Epidermal melanocyte (primary cell): ENCODE measurements around the gene MAZ.

Experiments
- DNase-seq: peaks from one replicate; pipeline ENCODE4 v3.0.0; 2011; ENCODE audit warnings: low spot score; ENCODE audit not compliant: insufficient read length

MAZ gene

GRCh38 chr16:29809031-29809747 is 2.9 kb downstream of the MAZ start:
- DNase-seq, result no peak

- no peak for DNase-seq
Observed at GRCh38 chr16:29809850-29810698, 3.7 kb downstream of the MAZ start.

GRCh38 chr16:29810699-29811169 is 4.4 kb downstream of the MAZ start:
- DNase-seq, result no peak

- peak; percentile 97 for DNase-seq
Observed at GRCh38 chr16:29811170-29811895, 5.0 kb downstream of the MAZ start.

- DNase-seq, result no peak
Observed at GRCh38 chr16:29811896-29812665, 5.8 kb downstream of the MAZ start, which contains the start of gene PRRT2. Gene PRRT2, plus strand, starts transcription at chr16:29812193. Its CDS starts 862 bp downstream, at chr16:29813055.

- DNase-seq, result no peak
Observed at GRCh38 chr16:29812754-29813643, 6.7 kb downstream of the MAZ start.

GRCh38 chr16:29813644-29814562 is 7.6 kb downstream of the MAZ start:
- no peak for DNase-seq

GRCh38 chr16:29814592-29814991 is 8.3 kb downstream of the MAZ start:
- DNase-seq, result no peak

GRCh38 chr16:29815032-29815721 is 8.8 kb downstream of the MAZ start:
- DNase-seq, result no peak

- peak; percentile 97 for DNase-seq
Observed at GRCh38 chr16:29815793-29816693, 9.7 kb downstream of the MAZ start, which contains the start of gene PAGR1. Gene PAGR1, plus strand, starts transcription at chr16:29816152. Its CDS starts 374 bp downstream, at chr16:29816526.

- DNase-seq, result no peak
Observed at GRCh38 chr16:29816694-29817441, 10.5 kb downstream of the MAZ start.

GRCh38 chr16:29818082-29818481 is 11.8 kb downstream of the MAZ start:
- DNase-seq, result no peak

GRCh38 chr16:29819506-29819905 is 13.2 kb downstream of the MAZ start:
- DNase-seq, result no peak

GRCh38 chr16:29820271-29820701 is 14.0 kb downstream of the MAZ start, which contains the start of gene MVP:
Gene MVP, plus strand, starts transcription at chr16:29820462. Its CDS starts 10,088 bp downstream, at chr16:29830550.
- no peak for DNase-seq

GRCh38 chr16:29820730-29821642 is 14.7 kb downstream of the MAZ start:
- DNase-seq, result no peak
